Nephron progenitor cell (in vitro differentiated cells): ENCODE results near the gene CACNA1C.
A peak's percentile ranks its signal among the peaks of the same experiment; 100 is the strongest.
"Not testable (repeated sequence)": the region's sequence is repeated elsewhere in the genome, so short reads cannot be mapped to it uniquely, and the experiment has no call there.

Experiments
- DNase-seq: peaks from one replicate; pipeline ENCODE4 v3.0.0; 2021
- H3K27ac Mint-ChIP-seq: 2 replicates; pipeline ENCODE4 v1.8.0; 2021; ENCODE audit warnings: mild to moderate bottlenecking, moderate library complexity, mixed read lengths
- H3K27me3 Mint-ChIP-seq: 2 replicates; pipeline ENCODE4 v1.8.0; 2021; ENCODE audit warnings: mild to moderate bottlenecking, low read depth, mixed read lengths; ENCODE audit not compliant: poor library complexity
- H3K36me3 Mint-ChIP-seq: 2 replicates; pipeline ENCODE4 v1.8.0; 2021; ENCODE audit warnings: low read depth, mixed read lengths
- H3K4me1 Mint-ChIP-seq: 2 replicates; pipeline ENCODE4 v1.8.0; 2021; ENCODE audit warnings: mixed read lengths
- H3K4me3 Mint-ChIP-seq: 2 replicates; pipeline ENCODE4 v1.8.0; 2021; ENCODE audit warnings: mild to moderate bottlenecking, moderate library complexity, mixed read lengths
- H3K9me3 Mint-ChIP-seq: 2 replicates; pipeline ENCODE4 v1.8.0; 2021; ENCODE audit warnings: mild to moderate bottlenecking, moderate library complexity, mixed read lengths
- TF ChIP-seq, protein P1 (sequence below): fragments of 200-600 bp; sonication (generic); IDR thresholded peaks from 2 replicates; pipeline ENCODE4 v1.5.0; 2021; ENCODE audit warnings: antibody characterized with exemption

The CACNA1C gene

DNA sequence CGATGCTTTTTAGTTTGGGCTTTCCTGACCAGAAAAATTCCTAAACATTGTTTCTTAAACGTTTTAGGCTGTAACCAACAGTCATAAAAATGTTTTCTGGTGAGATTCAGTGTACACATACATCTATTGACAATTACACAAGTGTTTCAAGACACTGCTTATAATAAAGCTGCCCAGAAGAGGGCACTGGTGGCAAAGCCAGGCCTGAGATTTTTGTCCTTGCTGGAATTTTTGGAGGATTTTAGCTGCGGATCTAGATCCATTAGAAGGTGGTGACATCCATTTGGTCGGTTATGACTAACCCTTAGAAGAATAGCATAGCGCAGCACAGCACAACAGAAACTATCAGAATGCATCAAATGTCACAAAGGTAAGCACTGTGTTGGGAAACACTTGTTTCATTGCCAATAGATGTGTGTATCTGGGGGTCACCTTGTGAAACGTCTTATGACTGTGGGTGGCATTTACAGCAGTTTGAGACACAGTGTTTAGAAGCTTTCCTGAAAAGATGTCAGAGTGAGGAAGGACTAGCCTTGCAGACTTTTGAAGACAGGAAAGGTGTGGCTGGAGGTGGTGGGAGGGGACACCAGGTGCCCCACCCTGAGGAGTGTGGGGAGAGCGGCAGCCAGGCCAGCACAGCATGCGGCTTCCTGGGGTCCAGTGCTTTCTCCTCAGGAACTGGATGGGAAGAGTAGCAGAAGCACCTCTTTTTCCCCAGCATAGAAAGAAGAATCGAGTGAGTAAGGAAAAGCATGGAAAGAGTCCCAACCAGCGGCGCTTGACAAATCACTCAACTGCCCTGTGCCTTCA, 687.2 kb downstream of the CACNA1C start:
- Mint-ChIP-seq H3K27me3 (peaks cover 50% of the 10 kb centered on the region), H3K4me1 (no peaks in the 10 kb centered on the region), H3K36me3 (no peaks in the 10 kb centered on the region), H3K27ac (no peak overlapping the region), H3K4me3 (no peak overlapping the region), H3K9me3 (no peaks in the 10 kb centered on the region)
- peak; percentile 21 for DNase-seq
- TF ChIP-seq, protein P1, sequence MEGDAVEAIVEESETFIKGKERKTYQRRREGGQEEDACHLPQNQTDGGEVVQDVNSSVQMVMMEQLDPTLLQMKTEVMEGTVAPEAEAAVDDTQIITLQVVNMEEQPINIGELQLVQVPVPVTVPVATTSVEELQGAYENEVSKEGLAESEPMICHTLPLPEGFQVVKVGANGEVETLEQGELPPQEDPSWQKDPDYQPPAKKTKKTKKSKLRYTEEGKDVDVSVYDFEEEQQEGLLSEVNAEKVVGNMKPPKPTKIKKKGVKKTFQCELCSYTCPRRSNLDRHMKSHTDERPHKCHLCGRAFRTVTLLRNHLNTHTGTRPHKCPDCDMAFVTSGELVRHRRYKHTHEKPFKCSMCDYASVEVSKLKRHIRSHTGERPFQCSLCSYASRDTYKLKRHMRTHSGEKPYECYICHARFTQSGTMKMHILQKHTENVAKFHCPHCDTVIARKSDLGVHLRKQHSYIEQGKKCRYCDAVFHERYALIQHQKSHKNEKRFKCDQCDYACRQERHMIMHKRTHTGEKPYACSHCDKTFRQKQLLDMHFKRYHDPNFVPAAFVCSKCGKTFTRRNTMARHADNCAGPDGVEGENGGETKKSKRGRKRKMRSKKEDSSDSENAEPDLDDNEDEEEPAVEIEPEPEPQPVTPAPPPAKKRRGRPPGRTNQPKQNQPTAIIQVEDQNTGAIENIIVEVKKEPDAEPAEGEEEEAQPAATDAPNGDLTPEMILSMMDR: peak; percentile 57

- H3K27ac Mint-ChIP-seq, H3K9me3 Mint-ChIP-seq, H3K36me3 Mint-ChIP-seq, H3K4me1 Mint-ChIP-seq, H3K4me3 Mint-ChIP-seq, DNase-seq: not testable (repeated sequence)
- H3K27me3 Mint-ChIP-seq: peaks cover 41% of the 10 kb centered on the region
Measured at GRCh38 chr12:2742037-2742436, 689.2 kb downstream of the CACNA1C start.

DNA sequence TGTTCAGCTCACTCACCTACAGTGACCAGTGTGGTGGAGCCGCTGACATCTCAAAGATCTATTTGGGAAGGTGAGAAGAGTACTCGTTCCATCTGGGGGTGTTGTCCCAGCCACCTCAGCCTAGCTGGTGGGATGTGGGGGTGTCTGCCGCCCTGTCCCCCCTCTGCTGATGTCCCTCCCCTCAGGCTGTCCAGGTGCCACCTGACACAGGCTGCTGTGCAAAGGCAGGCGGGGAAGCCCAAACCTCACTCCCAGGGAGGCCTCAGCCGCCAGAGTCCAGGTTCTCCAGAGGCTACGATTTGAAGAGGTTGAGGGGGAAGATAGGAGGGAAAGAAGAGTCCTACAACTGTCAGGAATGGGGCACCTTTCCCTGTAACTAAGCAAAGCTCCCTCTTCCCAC, 690.7 kb downstream of the CACNA1C start:
- no peak overlapping the region for H3K27ac Mint-ChIP-seq
- H3K9me3 Mint-ChIP-seq: peaks cover 5% of the 10 kb centered on the region
- TF ChIP-seq, protein P1: no peak
- no peak overlapping the region for H3K4me3 Mint-ChIP-seq
- H3K27me3 Mint-ChIP-seq: peaks cover 44% of the 10 kb centered on the region
- no peaks in the 10 kb centered on the region for H3K36me3 Mint-ChIP-seq
- no peak for DNase-seq
- no peaks in the 10 kb centered on the region for H3K4me1 Mint-ChIP-seq

DNA sequence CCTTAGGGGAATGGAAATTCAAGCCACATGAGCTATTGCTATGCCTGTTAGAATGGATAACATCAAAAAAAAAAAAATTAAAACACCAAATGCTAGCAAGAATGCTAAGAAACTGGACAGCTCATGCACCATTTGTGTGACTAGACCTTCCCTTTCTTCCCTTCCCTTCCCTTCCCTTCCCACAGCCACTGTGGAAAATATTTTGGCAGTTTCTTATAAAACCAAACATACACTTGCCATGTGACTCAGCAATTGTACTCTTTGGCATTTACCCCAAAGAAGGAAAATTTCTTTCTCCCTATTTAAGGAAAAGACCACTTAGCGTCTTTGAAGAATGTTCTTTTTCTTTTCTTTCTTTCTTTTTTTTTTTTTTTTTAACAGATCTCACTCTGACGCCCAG, 692.9 kb downstream of the CACNA1C start:
- no peak overlapping the region for H3K4me3 Mint-ChIP-seq
- no peaks in the 10 kb centered on the region for H3K36me3 Mint-ChIP-seq
- H3K9me3 Mint-ChIP-seq: peaks cover 5% of the 10 kb centered on the region
- DNase-seq: no peak
- no peaks in the 10 kb centered on the region for H3K4me1 Mint-ChIP-seq
- H3K27ac Mint-ChIP-seq: no peak overlapping the region
- H3K27me3 Mint-ChIP-seq: peaks cover 54% of the 10 kb centered on the region
- TF ChIP-seq, protein P1: no peak
